K562 (cell line): ENCODE results near the gene ELMOD1. TPM values are rescaled to one million over a fixed set of nuclear protein-coding genes. Genes with fewer than 3 reads are reported as not detected.

Experiments
- ATAC-seq: fragments of 200-7000 bp; cut with Tn5 transposase; 3 replicates; pipeline ENCODE4 v1.9.1; 2020; ENCODE audit warnings: moderate library complexity
- BruUV-seq: library from RNA; stranded (reverse); fragments of 400-500 nt; replicated peaks from 2 replicates; lab custom pipeline; 2021; lab: Mats Ljungman, UMichigan
- CTCF ChIA-PET: fragments of 300-600 bp; formaldehyde crosslinking; extraction: SDS; loops from one replicate; lab custom pipeline; 2021; ENCODE audit warnings: low intra/inter-chr PET ratio; lab: Yijun Ruan, JAX
- POLR2A ChIA-PET: fragments of 300-600, 350-650 bp; sonication (Branson Sonifier 250); formaldehyde crosslinking; extraction: SDS; loops from one replicate; lab custom pipeline; 2021; ENCODE audit warnings: antibody characterized with exemption, inconsistent platforms; lab: Yijun Ruan, JAX
- DNase-seq, 4 experiments: peaks; one replicate each; pipeline versions ENCODE4 v3.0.0 to v3.0.0-alpha.2; 2011 to 2018; ENCODE audit warnings: low spot score in 3 of 4, mixed read lengths in 3 of 4; ENCODE audit errors: extremely low read depth in 1 of 4
- FAIRE-seq: peaks from 2 replicates; lab custom pipeline; 2011; peaks lifted over from hg19 to GRCh38; lab: Jason Lieb, UNC
- H2AFZ ChIP-seq: 2 replicates; pipeline ENCODE4 v1.6.0; 2011; ENCODE audit warnings: low read depth, low read length, control low read depth, inconsistent platforms
- H3K27ac ChIP-seq: fragments of 200-600 bp; 3 replicates; pipeline ENCODE4 v1.8.0; 2011; ENCODE audit warnings: low read depth, mild to moderate bottlenecking, control low read depth, inconsistent platforms, low read length, moderate library complexity, mixed read lengths; ENCODE audit errors: extremely low read depth
- H3K27me3 ChIP-seq, 2 experiments: fragments of 300-600 bp in 1 of 2; 2 replicates in 1 of 2; 3 replicates in 1 of 2; pipeline versions ENCODE4 v1.6.0 to v1.8.0; 2011; ENCODE audit warnings: inconsistent platforms in 2 of 2, low read length in 2 of 2, mild to moderate bottlenecking in 1 of 2, mixed read lengths in 1 of 2, moderate library complexity in 1 of 2; ENCODE audit not compliant: control insufficient read depth in 2 of 2, insufficient read depth in 2 of 2
- H3K36me3 ChIP-seq: fragments of 300-600 bp; 3 replicates; pipeline ENCODE4 v1.8.0; 2011; ENCODE audit warnings: mild to moderate bottlenecking, low read length, inconsistent platforms; ENCODE audit not compliant: control insufficient read depth, insufficient read depth
- H3K4me1 ChIP-seq, 2 experiments: fragments of 200-600 bp in 1 of 2; replicated peaks in 1 of 2; 2 replicates in 1 of 2; 3 replicates in 1 of 2; pipeline versions ENCODE4 v1.5.1 to v1.8.0; 2011; ENCODE audit warnings: inconsistent platforms in 2 of 2, low read length in 2 of 2, mild to moderate bottlenecking in 1 of 2, mixed read lengths in 1 of 2, moderate library complexity in 1 of 2; ENCODE audit not compliant: control insufficient read depth in 2 of 2, insufficient read depth in 2 of 2
- H3K4me2 ChIP-seq: 2 replicates; pipeline ENCODE4 v1.6.1; 2011; ENCODE audit warnings: low read length, control low read depth, inconsistent platforms, mixed read lengths; ENCODE audit not compliant: insufficient read depth
- H3K4me3 ChIP-seq: fragments of 200-600 bp; sonication (generic), shearing (Covaris generic); 2 replicates; pipeline ENCODE4 v1.5.1; 2016; ENCODE audit warnings: control low read depth, inconsistent platforms
- H3K79me2 ChIP-seq: fragments of 200-600 bp; 3 replicates; pipeline ENCODE4 v1.8.0; 2011; ENCODE audit warnings: low read length, inconsistent platforms; ENCODE audit not compliant: control insufficient read depth, insufficient read depth
- H3K9ac ChIP-seq, 2 experiments: 2 replicates each; pipeline versions ENCODE4 v1.6.0 to v1.6.1; 2011; ENCODE audit warnings: low read depth in 2 of 2, low read length in 2 of 2, control low read depth in 1 of 2, inconsistent platforms in 1 of 2, mild to moderate bottlenecking in 1 of 2, mixed read lengths in 1 of 2; ENCODE audit not compliant: insufficient read depth in 1 of 2
- H3K9me1 ChIP-seq: one replicate; pipeline ENCODE4 v1.6.0; 2011; ENCODE audit warnings: inconsistent platforms, mild to moderate bottlenecking, low read length, moderate library complexity; ENCODE audit not compliant: control insufficient read depth, insufficient read depth
- H3K9me3 ChIP-seq: replicated peaks from 2 replicates; pipeline ENCODE4 v1.5.1; 2011; ENCODE audit warnings: low read depth, low read length, inconsistent platforms; ENCODE audit not compliant: control insufficient read depth, insufficient read depth
- H4K20me1 ChIP-seq: replicated peaks from 2 replicates; pipeline ENCODE4 v1.6.1; 2011; ENCODE audit warnings: low read length, inconsistent platforms, mixed read lengths; ENCODE audit not compliant: control insufficient read depth, insufficient read depth
- ARID2 ChIP-seq: fragments of 450-650 bp; IDR thresholded peaks from 2 replicates; pipeline ENCODE4 v1.6.1; 2017; ENCODE audit warnings: antibody characterized with exemption, mild to moderate bottlenecking
- CREB5 ChIP-seq: fragments of 250-450 bp; sonication (Bioruptor Pico); IDR thresholded peaks from 2 replicates; pipeline ENCODE4 v1.5.0; 2020; ENCODE audit warnings: mild to moderate bottlenecking
- LEF1 ChIP-seq: fragments of 450-650 bp; IDR thresholded peaks from 2 replicates; pipeline ENCODE4 v1.6.1; 2016; ENCODE audit warnings: mild to moderate bottlenecking
- MXI1 ChIP-seq: IDR thresholded peaks from 2 replicates; pipeline ENCODE4 v1.6.1; 2011; ENCODE audit warnings: low read depth, mild to moderate bottlenecking, improper control_type of control experiment, low read length
- POLR2G ChIP-seq: fragments of 200-400 bp; formaldehyde crosslinking; IDR thresholded peaks from 2 replicates; pipeline ENCODE4 v1.6.1; 2017; ENCODE audit warnings: low read depth, mild to moderate bottlenecking, antibody characterized with exemption, low read length, moderate library complexity
- RB1 ChIP-seq: fragments of 450-650 bp; IDR thresholded peaks from 2 replicates; pipeline ENCODE4 v1.6.1; 2017; ENCODE audit warnings: low read depth, mild to moderate bottlenecking
- TAL1 ChIP-seq: fragments of 450-650 bp; IDR thresholded peaks from 2 replicates; pipeline ENCODE4 v1.6.1; 2016; ENCODE audit warnings: mild to moderate bottlenecking
- ZKSCAN1 ChIP-seq: fragments of 150-350 bp; IDR thresholded peaks from 2 replicates; pipeline ENCODE4 v1.6.1; 2016; ENCODE audit warnings: low read depth, low read length
- WGBS: fragments of 100-300 bp; shearing (Covaris generic); methylation state at CpG from one replicate; pipeline ENCODE4 v1.1.6; 2016; ENCODE audit warnings: low coverage, mixed read lengths; ENCODE audit not compliant: insufficient coverage; ENCODE audit errors: missing lambda C conversion rate; 5-methylcytosine and 5-hydroxymethylcytosine counted together
- in situ Hi-C: fragments of 300-500 bp; cut with MboI; formaldehyde crosslinking; loops from 4 replicates; pipeline ENCODE4 v1.15.0; 2018; ENCODE audit warnings: inconsistent platforms, mixed read lengths
- intact Hi-C: fragments of 100-400 bp; cut with micrococcal nuclease; formaldehyde crosslinking; loops from 2 replicates; pipeline ENCODE4 v1.14.2; 2022
- polyA plus RNA-seq, 8 experiments: library from polyadenylated mRNA; depleted of rRNA in 4 of 8; stranded (reverse) in 5 of 8; unstranded in 3 of 8; fragments of >200 nt; fragmentation: Nextera tagmentation in 2 of 8; fragmentation: Illumina TruSeq in 1 of 8; extraction: Ambion mirVana in 2 of 8; extraction: Trizol in 1 of 8; gene quantifications; 2 replicates each; pipeline versions ENCODE4 v1.2.1 to v1.2.3, GENCODE V29; 2011 to 2014; ENCODE audit warnings: inconsistent platforms in 1 of 8, missing spikeins in 1 of 8
- total RNA-seq, 7 experiments: library from RNA; depleted of rRNA in 6 of 7; stranded (reverse); fragments of >200 nt in 6 of 7; fragmentation: Illumina TruSeq in 2 of 7; extraction: Trizol in 2 of 7; gene quantifications; 2 replicates each; pipeline versions ENCODE4 v1.2.1 to v1.2.3, GENCODE V29; 2011 to 2021; ENCODE audit warnings: low replicate concordance in 1 of 7
- TF ChIP-seq, protein P1 (sequence below): sonication (generic); formaldehyde crosslinking; IDR thresholded peaks from 2 replicates; pipeline ENCODE4 v1.8.1; 2023; ENCODE audit warnings: mild to moderate bottlenecking, missing genetic modification reagents, moderate library complexity
- TF ChIP-seq, protein P2 (sequence below), 2 experiments: fragments of 450-650 bp; formaldehyde crosslinking in 1 of 2; IDR thresholded peaks; 2 replicates each; pipeline versions ENCODE4 v1.4.0 to v1.6.1; 2014 to 2020; ENCODE audit warnings: mild to moderate bottlenecking in 2 of 2, borderline replicate concordance in 1 of 2, low read depth in 1 of 2

ELMOD1 gene
- total and polyA plus RNA-seq, 9 of the 15 experiments (the other 6 are each of a cell fraction or from before 2014, with no cell fraction given), result not detected

- H3K27ac ChIP-seq, result no peak overlapping the region
- H3K27me3 ChIP-seq, result no peaks in the 10 kb centered on the region
- peak; percentile 33 to 78 (median 46) for DNase-seq
- H3K36me3 ChIP-seq, result no peaks in the 10 kb centered on the region
- ChIA-PET CTCF (interaction anchor here (1.2 to 2.9 kb wide), 4 partner anchors 113 to 141 kb away, joined by 3 to 26 read pairs (median 8); partner anchors contain the start of gene ALKBH8), POLR2A (interaction anchor here (0.5 to 1.2 kb wide), 6 partner anchors 9 to 1382 kb away, joined by 3 to 4 read pairs (median 3); no protein-coding TSS in a partner anchor)
- BruUV-seq, result no TSS peak
- intact Hi-C loops, result loop anchor here (1.0 to 10.0 kb wide), 4 partner anchors 85 to 140 kb away; no protein-coding TSS in a partner anchor
- H3K79me2 ChIP-seq, result no peaks in the 10 kb centered on the region
- H3K9ac ChIP-seq, result no peak overlapping the region
- no peak overlapping the region for H3K4me3 ChIP-seq
- 41% methylated on average over 11 of the region's 11 CpGs for WGBS
- peak overlapping the region; percentile 64 for H2AFZ ChIP-seq
- H3K4me2 ChIP-seq, result no peak overlapping the region
- in situ Hi-C loops, result loop anchor here (10.0 kb wide), 1 partner anchor 135 kb away; no protein-coding TSS in a partner anchor
- no peaks in the 10 kb centered on the region for H3K9me1 ChIP-seq
- peak; percentile 94 for ATAC-seq
- no peaks in the 10 kb centered on the region for H3K4me1 ChIP-seq
- peak; percentile 79 for FAIRE-seq
- H4K20me1 ChIP-seq, result no peaks in the 10 kb centered on the region
- H3K9me3 ChIP-seq, result no peaks in the 10 kb centered on the region
- no peak for TF ChIP-seq TAL1
- TF ChIP-seq, protein P1, sequence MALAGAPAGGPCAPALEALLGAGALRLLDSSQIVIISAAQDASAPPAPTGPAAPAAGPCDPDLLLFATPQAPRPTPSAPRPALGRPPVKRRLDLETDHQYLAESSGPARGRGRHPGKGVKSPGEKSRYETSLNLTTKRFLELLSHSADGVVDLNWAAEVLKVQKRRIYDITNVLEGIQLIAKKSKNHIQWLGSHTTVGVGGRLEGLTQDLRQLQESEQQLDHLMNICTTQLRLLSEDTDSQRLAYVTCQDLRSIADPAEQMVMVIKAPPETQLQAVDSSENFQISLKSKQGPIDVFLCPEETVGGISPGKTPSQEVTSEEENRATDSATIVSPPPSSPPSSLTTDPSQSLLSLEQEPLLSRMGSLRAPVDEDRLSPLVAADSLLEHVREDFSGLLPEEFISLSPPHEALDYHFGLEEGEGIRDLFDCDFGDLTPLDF (CRISPR knock-in tag), result no peak
- peak; percentile 38; the same call in 1 of the 2 replicates for TF ChIP-seq RB1
- no peak for TF ChIP-seq LEF1
- TF ChIP-seq, protein P2, sequence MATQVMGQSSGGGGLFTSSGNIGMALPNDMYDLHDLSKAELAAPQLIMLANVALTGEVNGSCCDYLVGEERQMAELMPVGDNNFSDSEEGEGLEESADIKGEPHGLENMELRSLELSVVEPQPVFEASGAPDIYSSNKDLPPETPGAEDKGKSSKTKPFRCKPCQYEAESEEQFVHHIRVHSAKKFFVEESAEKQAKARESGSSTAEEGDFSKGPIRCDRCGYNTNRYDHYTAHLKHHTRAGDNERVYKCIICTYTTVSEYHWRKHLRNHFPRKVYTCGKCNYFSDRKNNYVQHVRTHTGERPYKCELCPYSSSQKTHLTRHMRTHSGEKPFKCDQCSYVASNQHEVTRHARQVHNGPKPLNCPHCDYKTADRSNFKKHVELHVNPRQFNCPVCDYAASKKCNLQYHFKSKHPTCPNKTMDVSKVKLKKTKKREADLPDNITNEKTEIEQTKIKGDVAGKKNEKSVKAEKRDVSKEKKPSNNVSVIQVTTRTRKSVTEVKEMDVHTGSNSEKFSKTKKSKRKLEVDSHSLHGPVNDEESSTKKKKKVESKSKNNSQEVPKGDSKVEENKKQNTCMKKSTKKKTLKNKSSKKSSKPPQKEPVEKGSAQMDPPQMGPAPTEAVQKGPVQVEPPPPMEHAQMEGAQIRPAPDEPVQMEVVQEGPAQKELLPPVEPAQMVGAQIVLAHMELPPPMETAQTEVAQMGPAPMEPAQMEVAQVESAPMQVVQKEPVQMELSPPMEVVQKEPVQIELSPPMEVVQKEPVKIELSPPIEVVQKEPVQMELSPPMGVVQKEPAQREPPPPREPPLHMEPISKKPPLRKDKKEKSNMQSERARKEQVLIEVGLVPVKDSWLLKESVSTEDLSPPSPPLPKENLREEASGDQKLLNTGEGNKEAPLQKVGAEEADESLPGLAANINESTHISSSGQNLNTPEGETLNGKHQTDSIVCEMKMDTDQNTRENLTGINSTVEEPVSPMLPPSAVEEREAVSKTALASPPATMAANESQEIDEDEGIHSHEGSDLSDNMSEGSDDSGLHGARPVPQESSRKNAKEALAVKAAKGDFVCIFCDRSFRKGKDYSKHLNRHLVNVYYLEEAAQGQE (IDR thresholded peaks at IDR 0.05; ENCODE audit: borderline replicate concordance), result peak; percentile 87
- TF ChIP-seq, protein P2 (CRISPR knock-in tag; IDR thresholded peaks at IDR 0.05; ENCODE audit: low read depth), result no peak
- no peak for TF ChIP-seq POLR2G
- TF ChIP-seq CREB5, result no peak
- TF ChIP-seq ZKSCAN1, result no peak
- TF ChIP-seq ARID2, result peak; percentile 63
- TF ChIP-seq MXI1, result no peak
These were observed 98.6 kb downstream of the ELMOD1 start for GRCh38 chr11:107689317-107690202.
